Medulla oblongata (tissue), 1 donor: Measurements from ENCODE around the gene PLD3.

Source experiments
- DNase-seq: peaks from one replicate; pipeline ENCODE4 v3.0.0-alpha.2; 2015; ENCODE audit errors: extremely low spot score

PLD3 gene, protein sequence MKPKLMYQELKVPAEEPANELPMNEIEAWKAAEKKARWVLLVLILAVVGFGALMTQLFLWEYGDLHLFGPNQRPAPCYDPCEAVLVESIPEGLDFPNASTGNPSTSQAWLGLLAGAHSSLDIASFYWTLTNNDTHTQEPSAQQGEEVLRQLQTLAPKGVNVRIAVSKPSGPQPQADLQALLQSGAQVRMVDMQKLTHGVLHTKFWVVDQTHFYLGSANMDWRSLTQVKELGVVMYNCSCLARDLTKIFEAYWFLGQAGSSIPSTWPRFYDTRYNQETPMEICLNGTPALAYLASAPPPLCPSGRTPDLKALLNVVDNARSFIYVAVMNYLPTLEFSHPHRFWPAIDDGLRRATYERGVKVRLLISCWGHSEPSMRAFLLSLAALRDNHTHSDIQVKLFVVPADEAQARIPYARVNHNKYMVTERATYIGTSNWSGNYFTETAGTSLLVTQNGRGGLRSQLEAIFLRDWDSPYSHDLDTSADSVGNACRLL

DNA sequence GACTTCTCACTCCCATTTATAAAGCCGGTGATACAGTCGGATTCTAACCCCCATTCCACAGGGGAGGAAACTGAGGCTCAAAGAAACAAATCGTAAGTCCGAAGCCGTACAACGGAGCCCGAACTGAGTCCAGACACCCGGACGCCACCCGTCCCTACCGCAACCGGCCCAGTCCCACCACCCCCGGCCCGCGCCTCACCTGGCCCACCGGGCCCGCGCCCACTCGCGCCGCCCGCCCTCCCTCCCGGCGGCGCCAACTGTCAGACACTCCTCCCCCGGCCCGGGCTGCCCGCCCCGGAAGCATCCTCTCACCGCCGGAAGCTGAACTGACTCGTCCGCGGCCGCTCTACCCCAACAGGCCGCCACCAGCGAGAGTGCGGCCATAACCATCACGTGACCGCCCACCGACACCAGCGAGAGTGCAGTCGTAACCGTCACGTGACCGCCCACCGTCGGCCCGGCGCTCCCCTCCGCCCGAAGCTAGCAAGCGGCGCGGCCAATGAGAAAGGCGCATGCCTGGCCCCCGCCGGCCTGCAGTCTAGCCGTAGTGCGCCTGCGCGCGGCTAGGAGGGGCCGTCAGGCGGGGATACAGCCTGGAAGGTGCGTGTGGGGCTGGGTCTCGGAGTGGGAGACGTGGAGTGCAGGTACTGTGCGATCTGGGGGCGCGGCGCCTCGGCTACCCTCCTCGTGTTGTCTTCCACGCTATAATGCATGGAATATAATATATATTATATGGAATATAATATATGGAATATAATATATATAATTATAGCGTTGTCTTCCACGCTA, at the start of gene PLD3, which contains the start of gene C19orf47:
Gene PLD3, plus strand, starts transcription at position 571 of the 789 bp plus-strand sequence. CDS start 17,789 bp downstream, outside the sequence.
Gene C19orf47, minus strand, starts transcription at position 273 of the 789 bp plus-strand sequence. CDS start 6,540 bp downstream, outside the sequence.
- peak; percentile 99 for DNase-seq

DNA sequence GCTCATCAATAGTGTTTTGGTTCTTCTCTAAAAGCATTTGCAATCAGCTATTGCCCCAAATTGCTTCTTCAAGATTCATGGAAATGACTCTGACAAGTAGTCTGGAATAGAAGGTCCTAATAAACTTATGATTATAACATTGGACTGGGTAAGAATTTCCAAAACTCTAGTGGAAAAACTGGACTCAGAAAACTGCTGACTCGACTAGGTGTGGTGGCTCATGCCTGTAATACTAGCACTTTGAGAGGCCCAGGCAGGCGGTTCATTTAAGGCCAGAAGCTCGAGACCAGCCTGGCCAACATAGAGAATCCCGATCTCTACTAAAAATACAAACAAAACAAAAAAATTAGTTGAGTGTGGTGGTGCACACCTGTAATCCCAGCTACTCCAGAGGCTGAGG, 47.8 kb upstream of the PLD3 start:
- no peak for DNase-seq

DNA sequence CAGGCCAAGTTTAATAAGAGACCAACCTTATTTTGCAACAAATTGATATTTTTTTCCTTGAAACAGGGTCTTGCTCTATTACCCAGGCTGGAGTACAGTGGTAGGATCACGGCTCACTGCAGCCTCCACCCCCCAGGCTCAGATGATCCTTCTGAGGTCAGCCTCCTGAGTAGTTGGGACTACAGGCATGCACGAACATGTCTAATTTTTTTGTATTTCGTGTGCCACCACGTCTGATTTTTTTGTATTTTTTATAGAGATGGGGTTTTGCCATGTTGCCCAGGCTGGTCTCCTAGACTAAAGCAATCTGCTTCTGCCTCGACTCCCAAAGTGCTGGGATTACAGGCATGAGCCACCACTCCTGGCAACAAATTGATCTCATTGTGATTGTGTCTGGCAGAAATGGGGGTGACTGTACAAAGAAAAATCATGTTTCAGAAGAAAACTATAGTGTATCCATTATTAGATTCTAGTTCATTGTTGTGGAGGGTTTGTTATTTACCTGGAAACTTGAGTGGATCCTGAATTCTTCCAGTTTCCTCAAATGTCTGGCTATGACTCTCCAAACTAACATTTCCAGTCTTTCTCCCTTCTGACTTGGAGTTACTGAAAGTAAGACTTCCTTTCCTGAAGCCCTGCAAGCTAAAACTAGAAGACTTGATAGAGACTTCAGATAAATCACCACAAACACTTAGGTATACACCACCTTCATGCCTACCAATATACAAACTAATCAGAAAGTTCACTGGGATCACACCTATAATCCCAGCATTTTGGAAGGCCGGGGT, 46.1 kb upstream of the PLD3 start:
- no peak for DNase-seq

DNA sequence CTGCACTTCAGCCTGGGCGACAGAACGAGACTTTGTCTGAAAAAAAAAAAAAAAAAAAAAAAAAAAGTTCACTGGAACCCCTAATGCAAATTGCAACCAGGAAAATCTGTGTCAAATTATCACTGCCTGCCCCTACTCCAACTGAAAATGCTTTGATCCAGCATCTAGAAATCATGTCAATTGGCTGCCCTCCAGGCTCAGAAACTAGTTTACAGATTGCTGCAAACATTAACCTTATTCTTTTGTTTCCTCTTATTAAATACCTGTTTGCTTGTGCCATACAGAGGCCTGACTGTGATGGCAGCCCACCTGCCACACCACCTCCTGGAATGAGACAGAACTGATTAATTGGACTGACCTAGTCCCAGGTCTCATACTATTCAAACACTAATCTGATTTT, 44.7 kb upstream of the PLD3 start:
- DNase-seq: no peak

DNA sequence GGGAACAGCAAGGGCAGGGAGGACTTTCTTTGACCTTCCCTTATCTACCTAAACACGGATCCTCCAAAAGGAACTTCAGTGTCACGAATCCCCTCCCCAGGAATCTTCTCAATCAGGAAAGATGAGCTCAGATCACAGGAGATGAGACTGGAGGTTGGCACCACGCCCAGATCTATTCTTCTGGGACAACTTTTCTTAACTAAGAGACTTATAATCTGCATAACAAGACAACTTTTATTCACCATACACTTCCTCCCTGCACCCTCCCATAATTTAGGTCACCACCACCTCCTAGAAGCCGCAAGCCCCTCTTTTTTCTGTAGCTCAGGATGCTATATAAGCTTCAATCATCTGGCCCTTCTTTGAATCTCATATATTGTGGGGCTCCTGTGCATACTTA, 44.2 kb upstream of the PLD3 start:
- DNase-seq: no peak

DNA sequence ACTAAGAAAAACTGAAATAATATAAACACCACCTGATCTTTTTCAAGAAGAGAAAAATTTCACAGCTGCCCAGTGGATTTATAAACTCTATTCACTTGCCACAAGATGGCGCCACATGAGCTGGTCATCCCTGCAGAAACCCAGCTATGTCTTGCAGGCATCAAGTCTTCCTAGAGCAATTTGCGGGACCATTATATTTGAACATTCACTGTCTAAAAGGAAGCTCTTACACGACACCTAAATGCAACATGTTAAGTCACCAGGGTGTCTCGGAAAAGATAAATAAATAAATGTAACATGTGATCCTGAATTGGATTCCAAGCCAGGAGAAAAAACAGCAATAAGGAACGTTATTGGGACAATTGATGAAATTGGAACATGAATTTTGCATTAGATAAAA, 43.1 kb upstream of the PLD3 start:
- peak; percentile 96 for DNase-seq

DNA sequence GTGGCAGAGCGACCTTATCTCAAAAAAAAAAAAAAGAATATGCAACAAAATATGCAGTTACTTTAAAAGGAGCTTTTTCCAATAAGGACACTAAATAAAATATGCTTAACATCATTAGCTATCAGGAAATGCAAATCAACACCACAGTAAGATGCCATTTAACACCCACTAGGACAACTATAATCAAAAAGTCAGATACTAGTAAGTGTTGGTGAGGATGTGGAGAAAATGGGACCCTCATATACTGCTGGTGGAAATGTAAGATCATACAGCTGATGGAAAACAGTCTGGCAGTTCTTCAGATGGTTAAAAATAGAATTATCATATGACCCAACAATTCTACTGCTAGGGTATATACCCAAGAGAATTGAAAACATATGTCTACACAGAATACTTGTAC, 38.8 kb upstream of the PLD3 start:
- no peak for DNase-seq

DNA sequence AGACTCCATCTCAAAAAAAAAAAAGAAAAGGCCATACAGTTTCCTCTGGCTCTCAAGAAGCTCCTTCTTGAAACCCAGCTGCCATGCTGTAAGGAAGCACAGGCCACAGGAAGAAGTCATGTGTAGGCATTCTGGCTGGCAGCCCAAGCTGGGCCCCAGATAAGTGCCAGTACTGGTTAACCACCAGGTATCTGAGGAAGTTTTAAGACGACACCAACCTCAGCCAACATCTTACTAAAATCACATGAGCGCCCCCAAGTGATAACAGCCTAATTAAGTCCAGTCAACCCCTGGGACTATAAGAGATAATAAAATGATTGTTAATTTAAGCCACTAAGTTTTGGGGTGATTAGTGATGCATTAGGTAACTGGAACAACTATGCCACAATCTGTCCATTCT, 36.0 kb upstream of the PLD3 start:
- no peak for DNase-seq

DNA sequence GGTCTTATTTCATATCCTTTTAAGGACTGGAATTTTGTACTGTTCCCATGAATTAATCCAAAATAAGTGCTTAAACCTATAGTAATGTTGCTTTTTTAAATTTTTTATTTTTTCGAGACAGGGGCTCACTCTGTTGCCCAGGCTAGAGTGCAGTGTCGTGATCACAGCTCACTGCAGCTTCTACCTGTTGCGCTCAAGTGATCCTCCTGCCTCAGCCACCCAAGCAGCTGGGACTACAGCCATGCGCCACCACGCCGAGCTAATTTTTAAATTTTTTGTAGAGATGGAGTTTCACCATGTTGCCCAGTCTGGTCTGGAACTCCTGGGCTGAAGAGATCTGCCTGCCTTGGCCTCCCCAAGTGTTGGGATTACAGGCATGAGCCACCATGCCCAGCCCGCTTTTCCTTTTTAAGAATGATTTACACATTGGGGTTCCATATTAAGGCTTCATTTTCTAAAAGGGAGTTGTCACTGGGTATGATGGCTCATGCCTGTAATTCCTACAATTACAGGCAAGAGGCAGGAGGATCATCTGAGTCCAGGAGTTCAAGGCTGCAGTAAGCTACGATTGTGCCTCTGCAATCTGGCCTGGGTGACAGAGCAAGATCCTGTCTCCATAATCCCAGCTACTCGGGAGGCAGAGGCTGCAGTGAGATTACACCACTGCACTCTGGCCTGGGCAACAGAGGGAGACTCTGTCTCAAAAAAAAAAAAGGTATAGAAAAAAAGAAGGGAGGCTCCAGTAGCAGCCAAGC, 35.1 kb upstream of the PLD3 start:
- no peak for DNase-seq

DNA sequence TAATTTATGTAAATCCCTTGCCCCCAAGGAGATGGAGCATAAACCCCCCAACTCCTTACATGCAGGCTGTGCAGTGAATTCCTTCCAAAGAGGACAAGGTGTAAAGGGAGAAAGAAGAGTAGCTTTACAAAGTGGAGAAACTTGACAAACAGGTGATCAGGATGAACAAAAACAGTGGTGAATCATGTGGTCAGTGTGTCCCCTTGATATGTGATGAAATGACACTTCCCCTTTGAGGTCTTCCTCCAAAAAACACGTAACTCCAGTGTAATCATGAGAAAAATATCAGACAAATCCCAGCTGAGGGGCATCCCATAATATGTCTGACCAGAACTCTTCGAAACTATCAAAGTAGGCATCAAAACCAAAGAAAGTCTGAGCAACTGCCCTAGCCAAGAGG, 33.8 kb upstream of the PLD3 start:
- no peak for DNase-seq

DNA sequence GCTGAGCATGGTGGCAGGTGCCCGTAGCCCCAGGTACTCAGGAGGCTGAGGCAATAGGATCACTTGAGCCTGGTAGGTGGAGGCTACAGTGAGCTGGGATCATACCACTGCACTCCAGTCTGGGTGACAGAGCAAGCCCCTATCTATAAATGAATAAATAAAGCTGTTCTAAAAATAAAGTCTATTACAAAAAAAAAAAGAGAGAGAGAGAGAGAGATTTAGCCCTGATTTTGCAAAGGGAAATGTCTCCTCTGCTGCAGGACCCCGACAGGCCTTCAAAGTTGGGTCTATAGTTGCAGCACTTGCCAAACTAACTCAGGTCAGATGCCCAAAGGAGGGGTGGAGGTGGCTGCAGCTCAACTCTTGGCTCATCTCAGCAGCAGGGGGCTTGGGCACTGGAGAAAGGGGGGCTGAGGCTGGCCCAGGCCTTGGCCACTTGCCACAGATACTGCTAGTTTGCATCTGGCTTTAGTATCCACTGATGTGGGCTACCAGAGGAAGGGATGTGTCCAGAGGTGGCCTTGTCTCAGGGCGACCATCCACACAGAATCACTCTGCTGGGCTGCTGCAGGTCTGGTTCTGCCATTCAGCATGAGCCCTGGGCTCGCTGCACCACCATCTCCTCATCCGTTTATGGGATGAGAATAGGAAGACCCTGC, 32.6 kb upstream of the PLD3 start:
- DNase-seq: no peak

DNA sequence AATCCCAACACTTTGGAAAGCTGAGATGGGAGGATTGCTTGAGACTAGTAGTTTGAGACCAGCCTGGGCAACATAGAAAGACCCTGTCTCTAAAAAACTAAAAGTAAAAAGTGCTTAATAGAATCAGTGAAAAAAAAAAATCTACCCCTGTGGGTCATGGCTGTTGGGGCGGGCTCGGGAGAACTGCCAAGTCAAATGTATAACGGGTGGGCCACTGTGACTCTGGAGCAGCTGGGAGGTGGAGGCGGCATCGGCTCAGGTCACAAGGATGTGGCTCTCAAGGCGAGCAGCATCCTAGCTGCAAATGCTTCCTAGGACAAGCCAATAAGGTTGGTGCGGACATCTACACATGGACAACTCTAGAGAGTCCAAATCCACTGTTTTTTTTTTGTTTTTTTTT, 31.2 kb upstream of the PLD3 start:
- DNase-seq: no peak

DNA sequence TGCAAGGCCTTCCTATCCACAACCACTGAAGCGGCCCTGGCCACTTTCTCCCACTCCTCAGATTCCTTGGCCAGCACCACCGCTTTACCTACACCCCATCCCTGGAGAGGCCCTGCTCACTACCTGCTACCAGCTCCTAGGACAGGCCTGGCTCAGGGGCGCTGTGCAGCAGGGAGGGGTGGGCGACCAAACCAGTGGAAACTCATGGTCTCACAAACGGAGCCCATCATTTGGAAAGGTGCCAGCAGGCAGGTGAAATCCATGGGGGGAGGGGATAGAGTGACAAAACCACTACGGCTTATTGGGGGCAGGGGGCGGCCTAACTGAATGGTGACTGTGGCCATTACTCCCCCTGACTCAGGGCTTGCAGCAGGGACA, 27.9 kb upstream of the PLD3 start:
- no peak for DNase-seq

DNA sequence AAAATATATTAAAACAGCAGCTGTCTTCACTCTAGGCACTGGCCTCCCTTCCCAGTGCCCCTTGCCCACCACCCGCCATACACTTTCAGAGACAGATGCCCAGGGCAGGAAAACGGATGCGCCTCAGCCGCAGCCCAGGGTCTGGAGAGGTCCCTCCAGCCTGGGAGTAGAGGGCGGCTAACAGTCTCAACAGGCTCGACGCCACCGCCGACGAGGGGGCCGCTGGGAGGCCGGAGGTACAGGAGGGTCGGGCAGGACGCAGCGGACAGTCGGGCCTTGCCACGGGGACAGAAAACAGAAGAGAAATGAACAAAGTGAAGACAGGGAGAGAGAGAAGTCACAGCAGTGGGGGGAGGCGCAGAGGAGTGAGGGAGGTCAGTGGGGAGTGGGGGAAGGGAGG, 27.4 kb upstream of the PLD3 start:
- no peak for DNase-seq

DNA sequence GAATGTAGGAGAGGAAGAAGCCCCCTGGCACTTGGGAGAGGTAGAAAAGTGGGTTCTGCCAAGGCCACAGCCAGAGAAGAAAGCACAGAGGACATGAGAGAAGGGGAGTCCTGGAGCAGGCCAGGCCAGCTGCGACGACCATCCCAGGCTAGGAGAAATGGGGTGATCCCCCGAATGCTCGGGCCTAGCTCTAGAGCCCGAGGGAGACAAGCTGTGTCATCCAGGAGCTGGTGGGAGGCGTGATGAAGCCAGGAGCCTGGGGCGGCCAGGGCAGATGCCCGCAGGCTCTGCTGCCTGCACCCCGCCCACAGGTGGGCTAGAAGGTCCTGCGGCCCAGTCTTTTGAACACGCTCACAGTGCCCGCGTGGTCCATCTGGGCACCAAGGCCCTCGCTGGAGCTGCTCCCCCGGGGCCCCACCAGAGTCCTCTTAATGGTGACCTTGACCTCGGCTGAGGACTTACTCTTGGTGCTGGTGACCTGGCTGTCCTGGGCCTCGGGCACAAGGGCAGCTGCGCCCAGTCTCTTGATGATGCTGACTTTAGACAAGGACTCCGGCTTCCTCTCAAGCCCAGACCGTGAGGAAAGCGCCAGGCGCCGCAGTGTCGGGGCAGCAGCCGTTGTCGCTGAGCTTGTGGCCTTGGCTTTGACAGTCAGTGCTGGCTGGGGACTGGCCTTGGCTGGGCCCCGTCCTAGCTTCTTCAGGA, 26.8 kb upstream of the PLD3 start:
- DNase-seq: no peak

DNA sequence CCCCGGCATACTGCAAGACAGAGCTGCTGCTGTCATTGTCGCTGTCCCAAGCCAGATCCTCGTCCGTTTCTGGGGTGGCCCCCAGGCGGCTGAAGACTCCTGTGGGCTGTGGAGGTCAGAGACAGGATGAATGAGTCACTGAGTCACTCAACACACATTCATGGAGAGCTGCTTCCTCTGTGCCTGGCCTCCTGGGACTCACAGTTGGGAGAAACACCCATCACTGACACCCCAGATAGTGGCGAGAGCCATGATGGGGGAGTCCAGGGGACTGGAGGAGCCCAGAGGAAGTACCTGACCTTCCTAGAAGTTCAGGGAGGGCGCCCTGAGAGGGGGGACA, 26.3 kb upstream of the PLD3 start:
- no peak for DNase-seq

DNA sequence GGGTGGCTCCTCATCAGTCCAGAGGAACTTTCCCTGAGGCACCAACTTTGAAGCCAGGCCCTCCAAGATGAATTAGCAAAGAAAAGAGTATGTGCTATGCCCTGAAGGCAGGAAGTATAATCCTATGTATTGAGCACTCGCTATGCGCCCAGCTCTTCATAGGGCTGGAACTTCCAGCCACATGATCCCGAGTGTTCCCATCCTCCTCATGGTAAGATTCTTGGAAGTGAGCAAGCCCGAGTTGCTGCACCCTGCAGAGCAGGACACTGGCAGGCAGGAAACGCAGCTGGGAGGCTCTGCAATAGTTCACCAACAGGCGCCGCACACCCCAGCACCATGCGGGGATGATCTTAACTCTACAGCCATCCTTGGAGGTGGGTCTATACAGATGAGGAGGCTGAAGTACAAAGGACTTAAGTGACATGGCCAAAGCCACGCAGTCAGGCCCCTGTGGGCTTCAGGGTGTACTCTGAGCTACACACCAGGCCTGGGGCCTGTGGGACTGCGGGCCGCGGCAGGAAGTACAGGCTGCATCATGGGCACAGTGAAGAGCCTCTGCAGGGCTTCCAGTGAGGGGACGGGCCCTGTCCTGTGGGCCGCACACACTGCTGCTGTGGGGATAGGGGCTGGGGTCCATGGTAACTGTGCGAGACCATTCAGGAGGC, 25.4 kb upstream of the PLD3 start:
- no peak for DNase-seq

DNA sequence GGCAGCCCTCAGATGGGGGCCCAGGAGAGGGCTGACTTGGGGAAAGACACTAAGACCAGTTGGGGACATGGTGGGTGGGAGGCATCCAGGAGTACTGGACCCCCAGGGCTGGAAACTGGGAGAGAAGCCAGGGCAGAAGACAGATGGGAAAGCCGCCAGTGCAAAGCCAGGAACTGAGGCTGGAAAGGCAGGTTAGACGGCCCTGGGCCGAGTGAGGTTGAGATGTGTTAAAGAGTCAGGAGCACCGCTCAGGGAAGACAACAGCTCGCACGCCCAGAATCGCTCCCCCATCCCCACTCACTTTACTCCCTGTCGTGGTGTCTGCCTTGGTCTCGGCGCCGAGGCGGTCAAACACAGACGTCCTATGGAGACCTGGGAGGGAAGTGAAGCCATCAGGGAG, 24.8 kb upstream of the PLD3 start:
- no peak for DNase-seq

DNA sequence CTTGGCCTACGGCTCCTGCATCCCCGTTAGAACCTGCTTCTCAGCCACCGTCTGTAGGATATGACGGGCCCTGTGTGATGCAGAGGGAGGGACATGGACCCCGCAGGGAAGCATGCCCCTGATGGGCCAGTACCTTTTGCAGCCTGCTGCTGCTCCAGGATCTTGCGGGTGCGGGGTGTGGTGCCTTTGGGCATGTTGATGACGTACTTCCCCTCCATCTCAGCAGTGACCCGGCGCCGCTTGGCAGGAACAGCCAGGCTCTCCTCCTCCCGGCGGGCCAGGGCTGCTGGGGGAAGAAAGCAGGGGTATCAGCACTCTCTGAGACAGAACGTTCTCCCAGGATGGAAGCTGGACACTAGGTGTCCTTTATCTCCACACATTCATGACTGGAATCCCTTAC, 22.3 kb upstream of the PLD3 start:
- DNase-seq: no peak

DNA sequence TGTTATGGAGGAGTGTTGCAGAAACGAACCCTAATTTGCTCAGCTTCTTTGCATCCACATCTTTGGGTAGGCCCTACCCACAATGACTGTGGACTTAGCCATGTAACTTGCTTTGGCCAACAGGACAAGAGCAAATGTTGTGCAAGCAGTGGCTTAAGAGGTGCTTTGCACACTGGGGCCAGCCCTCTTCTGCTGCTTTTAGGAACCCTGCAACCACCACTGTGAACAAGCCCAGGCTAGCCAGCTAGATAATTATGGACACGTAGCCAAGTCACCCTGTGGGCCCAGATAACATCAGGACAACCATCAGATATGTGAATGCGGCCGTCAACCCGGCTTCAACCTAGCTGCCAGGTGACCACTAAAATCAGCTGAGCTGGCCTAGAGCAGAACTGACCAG, 17.4 kb upstream of the PLD3 start:
- DNase-seq: no peak
